Endothelial cell (in vitro differentiated cells): ENCODE data around the gene CEMIP2. TPM values are rescaled to one million over a fixed set of nuclear protein-coding genes. Genes with fewer than 3 reads are reported as not detected.

Experiments used
- DNase-seq: peaks from one replicate; pipeline ENCODE4 v3.0.0; 2021; ENCODE audit warnings: low spot score
- H3K27ac Mint-ChIP-seq: one replicate; pipeline ENCODE4 v1.8.0; 2021; ENCODE audit warnings: mixed read lengths, inconsistent platforms; ENCODE audit not compliant: unreplicated experiment
- H3K27me3 Mint-ChIP-seq: one replicate; pipeline ENCODE4 v1.8.0; 2021; ENCODE audit warnings: mild to moderate bottlenecking, moderate library complexity, mixed read lengths, inconsistent platforms; ENCODE audit not compliant: unreplicated experiment
- H3K36me3 Mint-ChIP-seq: one replicate; pipeline ENCODE4 v1.8.0; 2021; ENCODE audit warnings: mild to moderate bottlenecking, low read depth, mixed read lengths, inconsistent platforms; ENCODE audit not compliant: unreplicated experiment
- H3K4me1 Mint-ChIP-seq: one replicate; pipeline ENCODE4 v1.8.0; 2021; ENCODE audit warnings: mild to moderate bottlenecking, mixed read lengths, inconsistent platforms; ENCODE audit not compliant: unreplicated experiment
- H3K4me3 Mint-ChIP-seq: one replicate; pipeline ENCODE4 v1.8.0; 2021; ENCODE audit warnings: mild to moderate bottlenecking, mixed read lengths, inconsistent platforms; ENCODE audit not compliant: unreplicated experiment
- H3K9me3 Mint-ChIP-seq: one replicate; pipeline ENCODE4 v1.8.0; 2021; ENCODE audit warnings: mixed read lengths, inconsistent platforms; ENCODE audit not compliant: unreplicated experiment
- total RNA-seq: library from RNA; stranded (reverse); fragmentation: NEBNext Ultra II Directional; extraction: Animal tissue kit (Norgen Biotek cat#: 25700); gene quantifications from one replicate; pipeline ENCODE4 v1.2.1, GENCODE V29; 2021; ENCODE audit not compliant: unreplicated experiment
- TF ChIP-seq, protein P1 (sequence below): fragments of 200-600 bp; sonication (generic); IDR thresholded peaks from one replicate; pipeline ENCODE4 v1.5.0; 2021; ENCODE audit warnings: antibody characterized with exemption; ENCODE audit not compliant: unreplicated experiment

CEMIP2 gene
- total RNA-seq, 1 donor from 2014 or later, result 112 TPM

GRCh38 chr9:71643330-71643729 is 125.0 kb downstream of the CEMIP2 start:
- no peak overlapping the region for H3K4me3 Mint-ChIP-seq

GRCh38 chr9:71642056-71642455 is 126.3 kb downstream of the CEMIP2 start:
- DNase-seq, result no peak
- TF ChIP-seq, protein P1, sequence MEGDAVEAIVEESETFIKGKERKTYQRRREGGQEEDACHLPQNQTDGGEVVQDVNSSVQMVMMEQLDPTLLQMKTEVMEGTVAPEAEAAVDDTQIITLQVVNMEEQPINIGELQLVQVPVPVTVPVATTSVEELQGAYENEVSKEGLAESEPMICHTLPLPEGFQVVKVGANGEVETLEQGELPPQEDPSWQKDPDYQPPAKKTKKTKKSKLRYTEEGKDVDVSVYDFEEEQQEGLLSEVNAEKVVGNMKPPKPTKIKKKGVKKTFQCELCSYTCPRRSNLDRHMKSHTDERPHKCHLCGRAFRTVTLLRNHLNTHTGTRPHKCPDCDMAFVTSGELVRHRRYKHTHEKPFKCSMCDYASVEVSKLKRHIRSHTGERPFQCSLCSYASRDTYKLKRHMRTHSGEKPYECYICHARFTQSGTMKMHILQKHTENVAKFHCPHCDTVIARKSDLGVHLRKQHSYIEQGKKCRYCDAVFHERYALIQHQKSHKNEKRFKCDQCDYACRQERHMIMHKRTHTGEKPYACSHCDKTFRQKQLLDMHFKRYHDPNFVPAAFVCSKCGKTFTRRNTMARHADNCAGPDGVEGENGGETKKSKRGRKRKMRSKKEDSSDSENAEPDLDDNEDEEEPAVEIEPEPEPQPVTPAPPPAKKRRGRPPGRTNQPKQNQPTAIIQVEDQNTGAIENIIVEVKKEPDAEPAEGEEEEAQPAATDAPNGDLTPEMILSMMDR, result no peak
- Mint-ChIP-seq H3K4me3 (no peak overlapping the region), H3K27ac (no peak overlapping the region), H3K9me3 (no peaks in the 10 kb centered on the region), H3K27me3 (peaks cover 1% of the 10 kb centered on the region), H3K4me1 (peaks cover 35% of the 10 kb centered on the region), H3K36me3 (no peaks in the 10 kb centered on the region)

More at GRCh38 chr9:71643330-71643729, 125.0 kb downstream of the CEMIP2 start:
- H3K27ac Mint-ChIP-seq, result no peak overlapping the region
- peaks cover 32% of the 10 kb centered on the region for H3K4me1 Mint-ChIP-seq
- peaks cover 1% of the 10 kb centered on the region for H3K27me3 Mint-ChIP-seq
- DNase-seq, result no peak
- H3K36me3 Mint-ChIP-seq, result no peaks in the 10 kb centered on the region
- H3K9me3 Mint-ChIP-seq, result no peaks in the 10 kb centered on the region
- TF ChIP-seq, protein P1, result no peak

GRCh38 chr9:71638627-71639026 is 129.7 kb downstream of the CEMIP2 start:
- DNase-seq, result peak; percentile 12
- peak overlapping the region; percentile 91 for H3K27ac Mint-ChIP-seq
- no peak overlapping the region for H3K4me3 Mint-ChIP-seq
- no peaks in the 10 kb centered on the region for H3K36me3 Mint-ChIP-seq
- H3K9me3 Mint-ChIP-seq, result no peaks in the 10 kb centered on the region
- H3K4me1 Mint-ChIP-seq, result peaks cover 37% of the 10 kb centered on the region
- TF ChIP-seq, protein P1, result no peak
- H3K27me3 Mint-ChIP-seq, result no peaks in the 10 kb centered on the region

GRCh38 chr9:71637926-71638325 is 130.4 kb downstream of the CEMIP2 start:
- Mint-ChIP-seq H3K9me3 (no peaks in the 10 kb centered on the region), H3K36me3 (no peaks in the 10 kb centered on the region), H3K27ac (peak overlapping the region; percentile 91), H3K4me3 (no peak overlapping the region), H3K27me3 (no peaks in the 10 kb centered on the region), H3K4me1 (peaks cover 42% of the 10 kb centered on the region)
- TF ChIP-seq, protein P1, result no peak
- no peak for DNase-seq

DNA sequence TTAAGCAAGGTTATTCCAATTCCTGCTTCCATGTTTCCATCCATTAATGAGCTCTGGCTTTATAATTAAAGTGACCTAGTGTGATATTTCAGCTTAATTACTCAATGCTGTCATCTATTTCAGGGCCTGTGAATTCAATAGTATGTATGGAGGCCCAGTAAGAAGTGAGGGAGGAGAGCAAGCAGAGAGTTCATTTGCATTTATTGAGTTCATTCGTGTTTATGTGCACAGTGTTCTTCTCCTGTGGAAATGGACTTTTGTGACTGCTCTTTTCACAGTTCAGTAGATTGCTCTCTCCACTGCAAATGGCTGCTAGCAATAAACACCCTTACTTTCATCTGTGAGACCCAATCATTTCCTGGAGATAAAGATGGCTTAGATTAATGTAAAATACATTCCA is 130.9 kb downstream of the CEMIP2 start:
- Mint-ChIP-seq H3K9me3 (no peaks in the 10 kb centered on the region), H3K4me3 (no peak overlapping the region), H3K27me3 (no peaks in the 10 kb centered on the region), H3K4me1 (peaks cover 47% of the 10 kb centered on the region), H3K36me3 (no peaks in the 10 kb centered on the region), H3K27ac (peak overlapping the region; percentile 64)
- no peak for DNase-seq
- TF ChIP-seq, protein P1, result no peak
